DND-41 (cell line): Measurements from ENCODE around the gene CACUL1.

Experiments used
- ATAC-seq: fragments of 200-7000 bp; cut with Tn5 transposase; 3 replicates; pipeline ENCODE4 v1.9.1; 2021; ENCODE audit warnings: low read depth; ENCODE audit not compliant: insufficient read depth
- DNase-seq: peaks from one replicate; pipeline ENCODE4 v3.0.0-alpha.2; 2020
- H2AFZ ChIP-seq: 2 replicates; pipeline ENCODE4 v1.6.0; 2012; ENCODE audit warnings: low read depth, low read length
- H3K27ac ChIP-seq: 2 replicates; pipeline ENCODE4 v1.5.1; 2012; ENCODE audit warnings: low read length, inconsistent platforms
- H3K27me3 ChIP-seq: fragments of 200-600 bp; sonication (generic); 2 replicates; pipeline ENCODE4 v1.6.0; 2012; ENCODE audit warnings: low read length, mild to moderate bottlenecking, inconsistent platforms; ENCODE audit not compliant: insufficient read depth, poor library complexity
- H3K36me3 ChIP-seq: 2 replicates; pipeline ENCODE4 v1.5.1; 2012; ENCODE audit warnings: low read length, inconsistent platforms; ENCODE audit not compliant: insufficient read depth
- H3K4me1 ChIP-seq: 2 replicates; pipeline ENCODE4 v1.5.1; 2012; ENCODE audit warnings: mild to moderate bottlenecking, low read length; ENCODE audit not compliant: insufficient read depth
- H3K4me2 ChIP-seq: 2 replicates; pipeline ENCODE4 v1.6.0; 2012; ENCODE audit warnings: mild to moderate bottlenecking, moderate library complexity, low read length, inconsistent platforms; ENCODE audit not compliant: insufficient read depth
- H3K4me3 ChIP-seq, 2 experiments: fragments of 200-600 bp in 1 of 2; shearing (Covaris generic) in 1 of 2; 2 replicates each; pipeline ENCODE4 v1.5.1; 2012 to 2016; ENCODE audit warnings: inconsistent platforms in 2 of 2, low read length in 2 of 2, mild to moderate bottlenecking in 2 of 2, low read depth in 1 of 2, moderate library complexity in 1 of 2
- H3K79me2 ChIP-seq: 2 replicates; pipeline ENCODE4 v1.6.0; 2012; ENCODE audit warnings: low read length, inconsistent platforms; ENCODE audit not compliant: insufficient read depth
- H3K9ac ChIP-seq: 2 replicates; pipeline ENCODE4 v1.6.0; 2012; ENCODE audit warnings: low read depth, mild to moderate bottlenecking, inconsistent platforms, low read length, moderate library complexity
- H3K9me3 ChIP-seq: 2 replicates; pipeline ENCODE4 v1.5.1; 2012; ENCODE audit warnings: low read length, moderate library complexity, mild to moderate bottlenecking, inconsistent platforms; ENCODE audit not compliant: insufficient read depth, severe bottlenecking
- H4K20me1 ChIP-seq: 2 replicates; pipeline ENCODE4 v1.6.0; 2012; ENCODE audit warnings: low read length; ENCODE audit not compliant: insufficient read depth
- EZH2 ChIP-seq: IDR thresholded peaks from 3 replicates; pipeline ENCODE4 v1.6.1; 2012; ENCODE audit warnings: borderline replicate concordance, low read depth, mild to moderate bottlenecking, moderate library complexity, low read length, inconsistent platforms; ENCODE audit not compliant: severe bottlenecking
- TF ChIP-seq, protein P1 (sequence below): IDR thresholded peaks from 2 replicates; pipeline ENCODE4 v1.5.1; 2012; ENCODE audit warnings: borderline replicate concordance, low read length, moderate library complexity, mild to moderate bottlenecking; ENCODE audit not compliant: poor library complexity, severe bottlenecking; ENCODE audit errors: extremely low read depth

Gene CACUL1

DNA sequence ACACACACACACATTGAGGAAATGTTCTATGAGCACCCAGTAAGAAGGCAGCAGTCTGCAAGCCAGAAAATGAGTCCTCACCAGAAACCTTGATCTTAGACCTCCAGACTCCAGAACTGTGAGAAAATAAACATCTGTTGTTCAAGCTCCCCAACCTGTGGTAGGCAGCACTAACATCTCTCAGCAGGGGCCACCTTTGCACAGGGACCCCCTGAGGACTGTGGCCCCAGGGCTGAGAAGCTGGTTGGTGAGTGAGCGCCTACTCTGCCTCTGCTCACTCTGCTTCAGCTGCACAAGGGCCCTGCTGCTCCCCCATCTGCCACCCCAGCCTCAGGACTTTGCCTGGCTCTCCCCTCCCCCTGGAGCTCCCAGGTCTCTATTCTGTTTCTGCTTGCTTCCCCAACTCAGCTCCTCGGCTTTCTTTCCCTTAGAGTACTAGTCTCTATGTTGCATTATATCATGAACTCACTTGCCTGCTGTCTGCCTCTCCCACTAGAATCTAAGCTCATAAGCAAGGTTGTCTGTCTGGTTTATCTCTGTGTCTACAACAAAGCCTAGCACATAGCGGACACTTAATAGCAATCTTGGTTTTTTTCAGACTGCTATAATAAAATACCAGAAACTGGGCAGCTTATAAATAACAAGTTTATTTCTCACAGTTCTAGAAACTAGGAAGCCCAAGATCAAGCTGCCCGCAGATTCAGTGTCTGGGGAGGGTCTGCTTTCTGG lies 118.9 kb downstream of the CACUL1 start:
- Histone ChIP-seq H3K4me3 (no peak overlapping the region), H3K9ac (no peak overlapping the region), H3K27me3 (no peaks in the 10 kb centered on the region), H3K27ac (no peak overlapping the region), H4K20me1 (no peaks in the 10 kb centered on the region), H3K79me2 (no peaks in the 10 kb centered on the region), H3K9me3 (peaks cover under 1% of the 10 kb centered on the region), H3K4me2 (no peak overlapping the region), H2AFZ (no peak overlapping the region), H3K36me3 (no peaks in the 10 kb centered on the region), H3K4me1 (no peaks in the 10 kb centered on the region)
- no peak for TF ChIP-seq EZH2
- TF ChIP-seq, protein P1, sequence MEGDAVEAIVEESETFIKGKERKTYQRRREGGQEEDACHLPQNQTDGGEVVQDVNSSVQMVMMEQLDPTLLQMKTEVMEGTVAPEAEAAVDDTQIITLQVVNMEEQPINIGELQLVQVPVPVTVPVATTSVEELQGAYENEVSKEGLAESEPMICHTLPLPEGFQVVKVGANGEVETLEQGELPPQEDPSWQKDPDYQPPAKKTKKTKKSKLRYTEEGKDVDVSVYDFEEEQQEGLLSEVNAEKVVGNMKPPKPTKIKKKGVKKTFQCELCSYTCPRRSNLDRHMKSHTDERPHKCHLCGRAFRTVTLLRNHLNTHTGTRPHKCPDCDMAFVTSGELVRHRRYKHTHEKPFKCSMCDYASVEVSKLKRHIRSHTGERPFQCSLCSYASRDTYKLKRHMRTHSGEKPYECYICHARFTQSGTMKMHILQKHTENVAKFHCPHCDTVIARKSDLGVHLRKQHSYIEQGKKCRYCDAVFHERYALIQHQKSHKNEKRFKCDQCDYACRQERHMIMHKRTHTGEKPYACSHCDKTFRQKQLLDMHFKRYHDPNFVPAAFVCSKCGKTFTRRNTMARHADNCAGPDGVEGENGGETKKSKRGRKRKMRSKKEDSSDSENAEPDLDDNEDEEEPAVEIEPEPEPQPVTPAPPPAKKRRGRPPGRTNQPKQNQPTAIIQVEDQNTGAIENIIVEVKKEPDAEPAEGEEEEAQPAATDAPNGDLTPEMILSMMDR = no peak
- ATAC-seq (no peak), DNase-seq (no peak)

DNA sequence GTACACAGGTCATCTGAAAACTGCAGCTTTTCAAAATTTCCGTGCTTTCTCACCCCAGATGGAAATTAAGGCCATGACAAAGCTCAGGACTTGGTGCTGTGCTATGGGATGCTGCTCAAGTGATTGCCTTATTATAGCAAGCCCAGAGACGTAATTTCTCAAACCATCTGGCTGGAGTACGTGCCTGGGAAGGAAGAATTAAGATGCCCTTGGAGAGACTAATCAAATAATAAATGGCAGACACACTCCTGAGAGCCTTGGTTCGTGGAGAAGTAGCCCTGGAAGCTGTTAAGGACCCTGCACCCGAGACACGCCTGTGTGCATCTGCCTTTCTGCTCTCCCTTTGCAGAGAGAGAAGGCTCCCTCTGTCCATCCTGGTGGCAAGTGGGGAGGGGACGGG lies 121.0 kb downstream of the CACUL1 start:
- Histone ChIP-seq H3K9ac (no peak overlapping the region), H3K4me3 (no peak overlapping the region), H3K27ac (no peak overlapping the region), H3K9me3 (no peaks in the 10 kb centered on the region), H3K4me1 (no peaks in the 10 kb centered on the region), H2AFZ (no peak overlapping the region), H3K27me3 (peaks cover 4% of the 10 kb centered on the region), H3K4me2 (no peak overlapping the region), H3K79me2 (no peaks in the 10 kb centered on the region), H4K20me1 (no peaks in the 10 kb centered on the region), H3K36me3 (no peaks in the 10 kb centered on the region)
- no peak for DNase-seq
- TF ChIP-seq, protein P1 = no peak
- no peak for TF ChIP-seq EZH2
- ATAC-seq = no peak

DNA sequence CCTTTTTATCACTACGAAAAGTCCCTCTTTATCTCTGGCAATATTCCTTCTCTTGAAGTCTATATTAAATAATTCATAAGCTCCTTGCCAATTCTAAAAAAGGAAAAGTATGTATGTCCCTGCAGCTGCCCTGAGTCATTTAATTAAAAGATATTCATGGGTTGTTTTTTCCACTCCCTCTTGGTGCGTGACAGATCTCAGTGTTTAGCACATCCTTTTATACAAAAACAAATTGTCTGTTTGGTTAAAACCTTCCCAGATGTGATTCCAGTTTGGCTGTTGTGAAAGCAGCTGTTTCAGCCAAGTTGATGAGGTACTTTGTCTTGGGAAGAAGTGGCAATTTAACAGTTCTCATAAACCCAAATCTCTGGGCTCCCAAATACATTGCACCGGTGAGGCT lies 125.6 kb downstream of the CACUL1 start:
- no peak for ATAC-seq
- Histone ChIP-seq H4K20me1 (no peaks in the 10 kb centered on the region), H3K27ac (no peak overlapping the region), H3K27me3 (peaks cover 12% of the 10 kb centered on the region), H3K9me3 (no peaks in the 10 kb centered on the region), H2AFZ (no peak overlapping the region), H3K79me2 (no peaks in the 10 kb centered on the region), H3K4me1 (no peaks in the 10 kb centered on the region), H3K4me2 (no peak overlapping the region), H3K4me3 (no peak overlapping the region), H3K36me3 (no peaks in the 10 kb centered on the region), H3K9ac (no peak overlapping the region)
- no peak for TF ChIP-seq EZH2
- TF ChIP-seq, protein P1 = no peak
- no peak for DNase-seq
